Kidney (tissue), 14 donors: ENCODE data around the gene TAC4. TPM values are rescaled to one million over a fixed set of nuclear protein-coding genes. Genes with fewer than 3 reads are reported as not detected.

Source experiments
- DNase-seq, 5 donors: peaks; one replicate each; pipeline ENCODE4 v3.0.0-alpha.2; 2013 to 2020
- FAIRE-seq: peaks from 2 replicates; lab custom pipeline; 2012; peaks lifted over from hg19 to GRCh38; lab: Jason Lieb, UNC
- H3K27ac ChIP-seq, 2 donors: one replicate each; pipeline ENCODE4 v1.7.0; 2013; ENCODE audit warnings: low read depth in 2 of 2, low read length in 2 of 2, inconsistent platforms in 1 of 2
- H3K27me3 ChIP-seq: one replicate; pipeline ENCODE4 v1.7.1; 2013; ENCODE audit warnings: low read length, inconsistent platforms; ENCODE audit not compliant: control insufficient read depth, insufficient read depth
- H3K36me3 ChIP-seq, 3 donors: one replicate each; pipeline versions ENCODE4 v1.7.0 to v1.7.1; 2013; ENCODE audit warnings: low read length in 3 of 3, control low read depth in 1 of 3, inconsistent platforms in 1 of 3; ENCODE audit not compliant: insufficient read depth in 3 of 3, control insufficient read depth in 2 of 3
- H3K4me1 ChIP-seq, 3 donors: one replicate each; pipeline versions ENCODE4 v1.7.0 to v1.7.1; 2013; ENCODE audit warnings: low read length in 3 of 3, inconsistent platforms in 1 of 3, low read depth in 1 of 3; ENCODE audit not compliant: control insufficient read depth in 2 of 3, insufficient read depth in 2 of 3
- H3K4me3 ChIP-seq, 3 donors: one replicate each; pipeline versions ENCODE4 v1.7.0 to v1.8.1; 2013; ENCODE audit warnings: low read length in 3 of 3, control low read depth in 1 of 3, inconsistent platforms in 1 of 3
- H3K9ac ChIP-seq, 3 donors: one replicate each; pipeline versions ENCODE4 v1.7.0 to v1.7.1; 2013; ENCODE audit warnings: low read length in 3 of 3, control low read depth in 1 of 3, inconsistent platforms in 1 of 3
- H3K9me3 ChIP-seq, 3 donors: one replicate each; pipeline versions ENCODE4 v1.7.0 to v1.7.1; 2013; ENCODE audit warnings: low read length in 3 of 3, control low read depth in 1 of 3, inconsistent platforms in 1 of 3; ENCODE audit not compliant: control insufficient read depth in 2 of 3, insufficient read depth in 1 of 3
- CTCF ChIP-seq: IDR thresholded peaks from 3 replicates; pipeline ENCODE4 v1.5.1; 2012; ENCODE audit warnings: mild to moderate bottlenecking, moderate library complexity, borderline replicate concordance; ENCODE audit not compliant: insufficient read depth; ENCODE audit errors: extremely low read depth
- intact Hi-C: fragments of 100-400 bp; cut with DNase I; formaldehyde crosslinking; loops from one replicate; pipeline ENCODE4 v1.11.1; 2022
- polyA plus RNA-seq: library from polyadenylated mRNA; stranded (reverse); fragments of 350-450 nt; fragmentation: Illumina TruSeq; extraction: RNeasy Lipid Tissue Mini Kit (QIAGEN cat#74804); gene quantifications from one replicate; pipeline ENCODE4 v1.2.3, GENCODE V29; 2014; ENCODE audit warnings: low read depth, low replicate concordance; ENCODE audit not compliant: insufficient read depth
- total RNA-seq: library from RNA; stranded (reverse); fragmentation: NEBNext Ultra II Directional; extraction: Animal tissue kit (Norgen Biotek cat#: 25700); gene quantifications from one replicate; pipeline ENCODE4 v1.2.1, GENCODE V29; 2021
- donor health status: control.
- donor health status: control.
- donor health status: control.
- donor health status: control.
- donor health status: control.
- donor health status: DM: yes; HTN: yes; CAD: no.
- donor health status: Normal renal cell carcinoma (clear cell type).

TAC4 gene
- total and polyA plus RNA-seq, 2 donors from 2014 or later, result 0.47 TPM; not detected in 1

GRCh38 chr17:49878931-49879904 lies 31.3 kb upstream of the TAC4 start:
- no peak for TF ChIP-seq CTCF
- intact Hi-C loops, result no loop called here
- H3K4me1 ChIP-seq, result no peaks in the 10 kb centered on the region
- H3K9ac ChIP-seq, result no peak overlapping the region
- no peaks in the 10 kb centered on the region for H3K36me3 ChIP-seq
- no peak overlapping the region for H3K4me3 ChIP-seq
- no peak overlapping the region for H3K27ac ChIP-seq
- FAIRE-seq (no peak), DNase-seq (no peak)
- no peaks in the 10 kb centered on the region for H3K27me3 ChIP-seq
- no peaks in the 10 kb centered on the region for H3K9me3 ChIP-seq

- H3K4me1 ChIP-seq, result no peaks in the 10 kb centered on the region
- no peak for TF ChIP-seq CTCF
- no peaks in the 10 kb centered on the region for H3K27me3 ChIP-seq
- H3K27ac ChIP-seq, result no peak overlapping the region
- DNase-seq (peak in 4 of 5 donors; percentile 45 to 74 (median 56)), FAIRE-seq (no peak)
- no peak overlapping the region for H3K4me3 ChIP-seq
- intact Hi-C loops, result no loop called here
- no peaks in the 10 kb centered on the region for H3K36me3 ChIP-seq
- H3K9ac ChIP-seq, result no peak overlapping the region
- no peaks in the 10 kb centered on the region for H3K9me3 ChIP-seq
Measured at GRCh38 chr17:49875685-49876084, 27.8 kb upstream of the TAC4 start.

- no peak for TF ChIP-seq CTCF
- Histone ChIP-seq H3K4me3 (no peak overlapping the region), H3K36me3 (no peaks in the 10 kb centered on the region), H3K4me1 (no peaks in the 10 kb centered on the region), H3K27ac (no peak overlapping the region), H3K9me3 (no peaks in the 10 kb centered on the region), H3K27me3 (no peaks in the 10 kb centered on the region), H3K9ac (no peak overlapping the region)
- DNase-seq (no peak), FAIRE-seq (no peak)
- intact Hi-C loops, result no loop called here
Measured at GRCh38 chr17:49874911-49875310, 27.0 kb upstream of the TAC4 start.
